ENCODE measurements around the gene ZSCAN30.

ZSCAN30 gene

GRCh38 chr18:35278085-35278484, 11.9 kb downstream of the ZSCAN30 start:
- no peak for DNase-seq

- no peak for DNase-seq
These were observed 12.4 kb downstream of the ZSCAN30 start for GRCh38 chr18:35277633-35278032.

GRCh38 chr18:35276267-35276666, 13.8 kb downstream of the ZSCAN30 start:
- no peak for DNase-seq

GRCh38 chr18:35271656-35272055, 18.4 kb downstream of the ZSCAN30 start:
- no peak for DNase-seq

- DNase-seq: no peak
These were observed 21.2 kb downstream of the ZSCAN30 start for GRCh38 chr18:35268821-35269220.

- no peak for DNase-seq
These were observed 22.2 kb downstream of the ZSCAN30 start for GRCh38 chr18:35267809-35268208.

GRCh38 chr18:35267161-35267651, 22.8 kb downstream of the ZSCAN30 start:
- DNase-seq: no peak

- no peak for DNase-seq
These were observed 25.6 kb downstream of the ZSCAN30 start for GRCh38 chr18:35264409-35264808.

- no peak for DNase-seq
These were observed 33.1 kb downstream of the ZSCAN30 start for GRCh38 chr18:35256947-35257346.

- no peak for DNase-seq
These were observed 36.3 kb downstream of the ZSCAN30 start for GRCh38 chr18:35253655-35254287.

- DNase-seq: no peak
These were observed 37.6 kb downstream of the ZSCAN30 start for GRCh38 chr18:35252466-35252865.

- DNase-seq: no peak
These were observed 41.6 kb downstream of the ZSCAN30 start for GRCh38 chr18:35248429-35248828.

- no peak for DNase-seq
These were observed 42.4 kb downstream of the ZSCAN30 start for GRCh38 chr18:35247412-35248249.

- DNase-seq: no peak
These were observed 43.2 kb downstream of the ZSCAN30 start for GRCh38 chr18:35246831-35247230.

GRCh38 chr18:35245719-35246317, 44.2 kb downstream of the ZSCAN30 start:
- DNase-seq: no peak

GRCh38 chr18:35244671-35245070, 45.4 kb downstream of the ZSCAN30 start:
- no peak for DNase-seq

GRCh38 chr18:35242426-35242825, 47.6 kb downstream of the ZSCAN30 start:
- no peak for DNase-seq

- no peak for DNase-seq
These were observed 48.6 kb downstream of the ZSCAN30 start for GRCh38 chr18:35241448-35241804.

GRCh38 chr18:35240664-35241447, 49.2 kb downstream of the ZSCAN30 start, which contains the start of gene ZNF397:
Gene ZNF397 (plus strand): TSS chr18:35241034. CDS start chr18:35242471, 1,437 bp downstream.
- peak; percentile 57 for DNase-seq

- DNase-seq: no peak
These were observed 50.7 kb downstream of the ZSCAN30 start for GRCh38 chr18:35239314-35239713.

- DNase-seq: no peak
These were observed 53.3 kb downstream of the ZSCAN30 start for GRCh38 chr18:35236571-35237363.

GRCh38 chr18:35231052-35231451, 59.0 kb downstream of the ZSCAN30 start:
- DNase-seq: peak; percentile 11
